Measurements from ENCODE around the gene MTM1. TPM values are rescaled to one million over a fixed set of nuclear protein-coding genes. Genes with fewer than 3 reads are reported as not detected.

The MTM1 gene
- polyA plus RNA-seq, 1 of the 3 experiments (the other 2 are of a cell fraction): 2.7 TPM

GRCh38 chrX:150582338-150582948 lies 14.0 kb downstream of the MTM1 start:
- ChIA-PET POLR2A (no interaction called here), CTCF (interaction anchor here (1.4 to 1.5 kb wide), 2 partner anchors 9 to 13 kb away, joined by 3 to 4 read pairs; partner anchors contain the start of gene MTM1)
- Histone ChIP-seq H3K4me3 (ENCODE audit: low read depth in 2 of 2, low read length in 1 of 2) (no peak overlapping the region), H3K9me2 (no peaks in the 10 kb centered on the region), H3K9ac (no peak overlapping the region), H3K4me1 (ENCODE audit: control insufficient read depth in 1 of 2, insufficient read depth in 2 of 2, low read depth in 1 of 2, low read length in 1 of 2) (no peaks in the 10 kb centered on the region), H3K9me3 (no peaks in the 10 kb centered on the region), H3F3A (replicated peaks; ENCODE audit: insufficient read depth) (peaks cover 7% of the 10 kb centered on the region), H3K27me3 (ENCODE audit: insufficient read depth) (no peaks in the 10 kb centered on the region), H3K4me2 (no peak overlapping the region), H4K20me1 (ENCODE audit: insufficient read depth) (no peaks in the 10 kb centered on the region), H3K27ac (ENCODE audit: low read depth in 2 of 2, low read length in 1 of 2) (peak overlapping the region in 1 of 2 experiments; percentile 76; a peak in 2 of 4 replicates), H2AFZ (ENCODE audit: low read depth) (no peak overlapping the region), H3K79me2 (ENCODE audit: insufficient read depth) (peaks cover 33% of the 10 kb centered on the region), H3K36me3 (replicated peaks in 1 of 2; ENCODE audit: control insufficient read depth in 1 of 2, insufficient read depth in 2 of 2, low read length in 1 of 2) (peaks cover 0 to 3% of the 10 kb centered on the region in 2 experiments)
- no peak for TF ChIP-seq TEAD4 (IDR thresholded peaks at IDR 0.05; ENCODE audit: borderline replicate concordance, insufficient read depth)
- TF ChIP-seq ELF1 (IDR thresholded peaks at IDR 0.05): no peak
- TF ChIP-seq RAD21 (IDR thresholded peaks at IDR 0.05; ENCODE audit: low read length): no peak
- TF ChIP-seq USF2 (IDR thresholded peaks at IDR 0.05; ENCODE audit: borderline replicate concordance, low read depth, low read length): no peak
- DNase-seq: no peak

GRCh38 chrX:150587585-150588503 lies 19.4 kb downstream of the MTM1 start:
- no peaks in the 10 kb centered on the region for H3K4me1 ChIP-seq (ENCODE audit: control insufficient read depth in 1 of 2, insufficient read depth in 2 of 2, low read depth in 1 of 2, low read length in 1 of 2)
- CTCF ChIA-PET: interaction anchor here (0.6 to 1.4 kb wide), 15 partner anchors 9 to 223 kb away, joined by 3 to 8 read pairs (median 3); no protein-coding TSS in a partner anchor
- no peaks in the 10 kb centered on the region; the same call in 1 of the 2 replicates for H3K79me2 ChIP-seq (ENCODE audit: insufficient read depth)
- H3K27me3 ChIP-seq (ENCODE audit: insufficient read depth): no peaks in the 10 kb centered on the region
- peaks cover 0 to 3% of the 10 kb centered on the region in 2 experiments for H3K36me3 ChIP-seq (replicated peaks in 1 of 2; ENCODE audit: control insufficient read depth in 1 of 2, insufficient read depth in 2 of 2, low read length in 1 of 2)
- H3K27ac ChIP-seq (ENCODE audit: low read depth in 2 of 2, low read length in 1 of 2): no peak overlapping the region
- DNase-seq: peak; percentile 33
- H3F3A ChIP-seq (replicated peaks; ENCODE audit: insufficient read depth): no peaks in the 10 kb centered on the region
- no peak overlapping the region for H3K9ac ChIP-seq
- H3K4me3 ChIP-seq (ENCODE audit: low read depth in 2 of 2, low read length in 1 of 2): no peak overlapping the region
- POLR2A ChIA-PET: no interaction called here
- 43% methylated on average over 8 of the region's 8 CpGs for WGBS (ENCODE audit: low lambda C conversion rate)
- H3K4me2 ChIP-seq: no peak overlapping the region
- H2AFZ ChIP-seq (ENCODE audit: low read depth): no peak overlapping the region
- no peaks in the 10 kb centered on the region for H4K20me1 ChIP-seq (ENCODE audit: insufficient read depth)
- TF ChIP-seq SIN3A (IDR thresholded peaks at IDR 0.05; ENCODE audit: borderline replicate concordance, low read depth, low read length) (no peak), CTCF (IDR thresholded peaks at IDR 0.05) (peak; percentile 85), RAD21 (IDR thresholded peaks at IDR 0.05; ENCODE audit: low read length) (peak; percentile 62), SMC3 (IDR thresholded peaks at IDR 0.05; ENCODE audit: low read depth, low read length) (peak; percentile 37; the same call in 1 of the 2 replicates)
- no peaks in the 10 kb centered on the region for H3K9me3 ChIP-seq
- H3K9me2 ChIP-seq: no peaks in the 10 kb centered on the region
